GM23248 (cell line): ENCODE measurements around the gene LRFN2.

Experiments
- EZH2 ChIP-seq: fragments of 200-600 bp; sonication (generic); IDR thresholded peaks from 2 replicates; pipeline ENCODE4 v1.6.1; 2018; ENCODE audit warnings: antibody characterized with exemption, mild to moderate bottlenecking; ENCODE audit not compliant: insufficient read depth, poor library complexity, severe bottlenecking
- EZH2phosphoT487 ChIP-seq: fragments of 200-600 bp; sonication (generic); IDR thresholded peaks from 2 replicates; pipeline ENCODE4 v1.6.1; 2018; ENCODE audit warnings: antibody characterized with exemption, moderate library complexity, mild to moderate bottlenecking, low read depth; ENCODE audit not compliant: insufficient read depth

- TF ChIP-seq EZH2, result no peak
- TF ChIP-seq EZH2phosphoT487, result no peak
Observed at GRCh38 chr6:40536442-40536841, 50.7 kb downstream of the LRFN2 start.
